HCT116 (cell line): ENCODE measurements around the gene CATSPERE. TPM values are rescaled to one million over a fixed set of nuclear protein-coding genes. Genes with fewer than 3 reads are reported as not detected.

Source experiments
- ATAC-seq: fragments of 200-7000 bp; cut with Tn5 transposase; 2 replicates; pipeline ENCODE4 v1.9.1; 2020; ENCODE audit warnings: mild to moderate bottlenecking, moderate library complexity
- BruUV-seq: library from RNA; stranded (reverse); fragments of 400-500 nt; replicated peaks from 2 replicates; lab custom pipeline; 2021; lab: Mats Ljungman, UMichigan
- CTCF ChIA-PET: fragments of 300-600 bp; sonication (Branson Sonifier 250); formaldehyde crosslinking; loops from one replicate; lab custom pipeline; 2021; ENCODE audit warnings: antibody characterized with exemption; lab: Charles Lee
- POLR2A ChIA-PET: fragments of 300-600, 350-600 bp; sonication (Branson Sonifier 250); formaldehyde crosslinking; loops from one replicate; lab custom pipeline; 2021; ENCODE audit warnings: antibody characterized with exemption; lab: Charles Lee
- RAD21 ChIA-PET, 2 experiments: fragments of 300-600 bp; sonication (Branson Sonifier 250); formaldehyde crosslinking; loops; one replicate each; lab custom pipeline; 2023; ENCODE audit warnings: low total read pairs in 2 of 2; ENCODE audit not compliant: uncharacterized antibody in 2 of 2, unreplicated experiment in 2 of 2, low non-redundant PET in 1 of 2; lab: Charles Lee
- DNase-seq: peaks from one replicate; pipeline ENCODE4 v3.0.0-alpha.2; 2010; ENCODE audit warnings: low read depth, low spot score
- H2AFZ ChIP-seq: fragments of 200-600 bp; shearing (Covaris generic), sonication (generic); 2 replicates; pipeline ENCODE4 v1.6.1; 2017; ENCODE audit warnings: low read depth, mixed run types, mixed read lengths, antibody characterized with exemption, low read length; ENCODE audit not compliant: poor library complexity, severe bottlenecking
- H3K27ac ChIP-seq: 2 replicates; pipeline ENCODE4 v1.5.1; 2012; ENCODE audit warnings: low read depth, low read length
- H3K27me3 ChIP-seq: fragments of 200-600 bp; sonication (generic); 2 replicates; pipeline ENCODE4 v1.6.1; 2016; ENCODE audit warnings: mixed run types, low read length, mixed read lengths; ENCODE audit not compliant: insufficient read depth
- H3K36me3 ChIP-seq, 2 experiments: fragments of 200-500 bp in 1 of 2; fragments of 200-600 bp in 1 of 2; sonication (Bioruptor generic) in 1 of 2; sonication (generic) in 1 of 2; 2 replicates each; pipeline versions ENCODE4 v1.5.1 to v1.6.1; 2014 to 2016; ENCODE audit warnings: low read length in 2 of 2, inconsistent platforms in 1 of 2, mixed read lengths in 1 of 2, mixed run types in 1 of 2; ENCODE audit not compliant: insufficient read depth in 2 of 2, control insufficient read depth in 1 of 2
- H3K4me1 ChIP-seq, 2 experiments: fragments of 200-600 bp in 1 of 2; sonication (generic) in 1 of 2; 2 replicates each; pipeline versions ENCODE4 v1.5.1 to v1.6.1; 2012 to 2017; ENCODE audit warnings: low read length in 2 of 2, inconsistent platforms in 1 of 2, mild to moderate bottlenecking in 1 of 2, mixed read lengths in 1 of 2, mixed run types in 1 of 2, moderate library complexity in 1 of 2; ENCODE audit not compliant: insufficient read depth in 2 of 2, control insufficient read depth in 1 of 2
- H3K4me2 ChIP-seq: fragments of 200-600 bp; sonication (generic); 2 replicates; pipeline ENCODE4 v1.6.1; 2017; ENCODE audit warnings: mixed run types, low read length, mixed read lengths
- H3K4me3 ChIP-seq, 2 experiments: fragments of 200-600 bp in 1 of 2; sonication (generic) in 1 of 2; replicated peaks in 1 of 2; 2 replicates each; pipeline ENCODE4 v1.5.1; 2011 to 2016; ENCODE audit warnings: low read length in 2 of 2, control low read depth in 1 of 2, low read depth in 1 of 2, mild to moderate bottlenecking in 1 of 2, mixed read lengths in 1 of 2, mixed run types in 1 of 2
- H3K79me2 ChIP-seq: fragments of 200-600 bp; sonication (generic); 2 replicates; pipeline ENCODE4 v1.6.1; 2017; ENCODE audit warnings: mild to moderate bottlenecking, mixed run types, low read length, moderate library complexity, mixed read lengths; ENCODE audit not compliant: insufficient read depth
- H3K9ac ChIP-seq: fragments of 200-600 bp; sonication (generic); 2 replicates; pipeline ENCODE4 v1.6.1; 2016; ENCODE audit warnings: low read length, mixed read lengths
- H3K9me2 ChIP-seq: fragments of 200-600 bp; sonication (generic), shearing (Covaris generic); 2 replicates; pipeline ENCODE4 v1.6.1; 2017; ENCODE audit warnings: mixed run types, mild to moderate bottlenecking, moderate library complexity; ENCODE audit not compliant: insufficient read depth
- H3K9me3 ChIP-seq, 2 experiments: fragments of 200-500 bp in 1 of 2; fragments of 200-600 bp in 1 of 2; sonication (Bioruptor generic) in 1 of 2; sonication (generic) in 1 of 2; 2 replicates each; pipeline ENCODE4 v1.6.1; 2014 to 2017; ENCODE audit warnings: low read length in 2 of 2, mixed read lengths in 2 of 2, inconsistent platforms in 1 of 2, low read depth in 1 of 2, mild to moderate bottlenecking in 1 of 2, mixed run types in 1 of 2, moderate library complexity in 1 of 2; ENCODE audit not compliant: control insufficient read depth in 1 of 2, insufficient read depth in 1 of 2
- H4K20me1 ChIP-seq: fragments of 200-600 bp; sonication (generic), shearing (Covaris generic); 2 replicates; pipeline ENCODE4 v1.6.1; 2017; ENCODE audit warnings: mixed run types, mild to moderate bottlenecking, moderate library complexity; ENCODE audit not compliant: insufficient read depth
- EZH2 ChIP-seq: fragments of 200-600 bp; sonication (generic); IDR thresholded peaks from 2 replicates; pipeline ENCODE4 v1.6.1; 2017; ENCODE audit warnings: antibody characterized with exemption, mixed run types
- POLR2A ChIP-seq: IDR thresholded peaks from 2 replicates; pipeline ENCODE4 v1.7.0; 2011; ENCODE audit warnings: borderline replicate concordance; ENCODE audit not compliant: insufficient read depth, insufficient read length; ENCODE audit errors: extremely low read depth
- POLR2AphosphoS5 ChIP-seq: IDR thresholded peaks from 2 replicates; pipeline ENCODE4 v1.6.1; 2011; ENCODE audit warnings: mild to moderate bottlenecking, low read depth, low read length, moderate library complexity
- REST ChIP-seq: IDR thresholded peaks from 2 replicates; pipeline ENCODE4 v1.6.1; 2012; ENCODE audit warnings: low read depth
- YY1 ChIP-seq: IDR thresholded peaks from 2 replicates; pipeline ENCODE4 v1.6.1; 2011; ENCODE audit warnings: low read length, low read depth, moderate library complexity, mild to moderate bottlenecking; ENCODE audit not compliant: insufficient replicate concordance; ENCODE audit errors: extremely low read depth
- intact Hi-C: fragments of 100-400 bp; cut with micrococcal nuclease; formaldehyde crosslinking; loops from 2 replicates; pipeline ENCODE4 v1.10.0; 2022
- total RNA-seq: library from RNA; stranded (reverse); gene quantifications from one replicate; pipeline ENCODE4 v1.2.1, GENCODE V29; 2021; ENCODE audit not compliant: unreplicated experiment

The CATSPERE gene
- total RNA-seq, 1 experiment from 2014 or later, result 0.34 TPM

GRCh38 chr1:244645890-244646289 lies 184.8 kb downstream of the CATSPERE start:
- intact Hi-C loops, result no loop called here
- Histone ChIP-seq H3K9ac (no peak overlapping the region), H3K36me3 (no peaks in the 10 kb centered on the region), H3K79me2 (no peaks in the 10 kb centered on the region), H3K27ac (no peak overlapping the region), H3K4me3 (no peak overlapping the region), H3K9me2 (no peaks in the 10 kb centered on the region)
- RAD21 ChIA-PET, result no interaction called here
- TF ChIP-seq POLR2A, result no peak
- TF ChIP-seq EZH2, result no peak
- no peak for TF ChIP-seq YY1
- TF ChIP-seq POLR2AphosphoS5, result no peak
- TF ChIP-seq, all 23 proteins: peak for 0
- ChIA-PET CTCF (no interaction called here), POLR2A (no interaction called here)
- no TSS peak for BruUV-seq
- DNase-seq, result no peak
- Histone ChIP-seq H4K20me1 (no peaks in the 10 kb centered on the region), H3K4me2 (no peak overlapping the region), H3K9me3 (no peaks in the 10 kb centered on the region), H3K4me1 (no peaks in the 10 kb centered on the region), H3K27me3 (no peaks in the 10 kb centered on the region), H2AFZ (no peak overlapping the region)
- no peak for ATAC-seq

GRCh38 chr1:244647819-244648218 lies 186.7 kb downstream of the CATSPERE start:
- no peak overlapping the region for H3K27ac ChIP-seq
- no peaks in the 10 kb centered on the region for H3K9me2 ChIP-seq
- H3K36me3 ChIP-seq, result no peaks in the 10 kb centered on the region
- H3K9me3 ChIP-seq, result no peaks in the 10 kb centered on the region
- peaks cover 0 to 7% of the 10 kb centered on the region in 2 experiments; a peak in 1 of 4 replicates for H3K4me1 ChIP-seq
- ChIA-PET CTCF (no interaction called here), POLR2A (no interaction called here), RAD21 (no interaction called here)
- no peak overlapping the region for H3K9ac ChIP-seq
- H3K4me3 ChIP-seq, result no peak overlapping the region
- no TSS peak for BruUV-seq
- H3K79me2 ChIP-seq, result no peaks in the 10 kb centered on the region
- H2AFZ ChIP-seq, result no peak overlapping the region
- DNase-seq (no peak), ATAC-seq (no peak)
- no peaks in the 10 kb centered on the region for H4K20me1 ChIP-seq
- H3K27me3 ChIP-seq, result no peaks in the 10 kb centered on the region
- H3K4me2 ChIP-seq, result no peak overlapping the region
- TF ChIP-seq REST (no peak), YY1 (no peak), EZH2 (no peak)
- intact Hi-C loops, result no loop called here
